DMS114 treated with DMSO at 0.1 percent for 48 hours (cell line): ENCODE measurements around the gene ADAM19.

Source experiments
- DNase-seq: peaks from one replicate; lab custom pipeline; 2025; ENCODE audit not compliant: unreplicated experiment; lab: John Stamatoyannopoulos, UW

ADAM19 gene, protein sequence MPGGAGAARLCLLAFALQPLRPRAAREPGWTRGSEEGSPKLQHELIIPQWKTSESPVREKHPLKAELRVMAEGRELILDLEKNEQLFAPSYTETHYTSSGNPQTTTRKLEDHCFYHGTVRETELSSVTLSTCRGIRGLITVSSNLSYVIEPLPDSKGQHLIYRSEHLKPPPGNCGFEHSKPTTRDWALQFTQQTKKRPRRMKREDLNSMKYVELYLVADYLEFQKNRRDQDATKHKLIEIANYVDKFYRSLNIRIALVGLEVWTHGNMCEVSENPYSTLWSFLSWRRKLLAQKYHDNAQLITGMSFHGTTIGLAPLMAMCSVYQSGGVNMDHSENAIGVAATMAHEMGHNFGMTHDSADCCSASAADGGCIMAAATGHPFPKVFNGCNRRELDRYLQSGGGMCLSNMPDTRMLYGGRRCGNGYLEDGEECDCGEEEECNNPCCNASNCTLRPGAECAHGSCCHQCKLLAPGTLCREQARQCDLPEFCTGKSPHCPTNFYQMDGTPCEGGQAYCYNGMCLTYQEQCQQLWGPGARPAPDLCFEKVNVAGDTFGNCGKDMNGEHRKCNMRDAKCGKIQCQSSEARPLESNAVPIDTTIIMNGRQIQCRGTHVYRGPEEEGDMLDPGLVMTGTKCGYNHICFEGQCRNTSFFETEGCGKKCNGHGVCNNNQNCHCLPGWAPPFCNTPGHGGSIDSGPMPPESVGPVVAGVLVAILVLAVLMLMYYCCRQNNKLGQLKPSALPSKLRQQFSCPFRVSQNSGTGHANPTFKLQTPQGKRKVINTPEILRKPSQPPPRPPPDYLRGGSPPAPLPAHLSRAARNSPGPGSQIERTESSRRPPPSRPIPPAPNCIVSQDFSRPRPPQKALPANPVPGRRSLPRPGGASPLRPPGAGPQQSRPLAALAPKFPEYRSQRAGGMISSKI

DNA sequence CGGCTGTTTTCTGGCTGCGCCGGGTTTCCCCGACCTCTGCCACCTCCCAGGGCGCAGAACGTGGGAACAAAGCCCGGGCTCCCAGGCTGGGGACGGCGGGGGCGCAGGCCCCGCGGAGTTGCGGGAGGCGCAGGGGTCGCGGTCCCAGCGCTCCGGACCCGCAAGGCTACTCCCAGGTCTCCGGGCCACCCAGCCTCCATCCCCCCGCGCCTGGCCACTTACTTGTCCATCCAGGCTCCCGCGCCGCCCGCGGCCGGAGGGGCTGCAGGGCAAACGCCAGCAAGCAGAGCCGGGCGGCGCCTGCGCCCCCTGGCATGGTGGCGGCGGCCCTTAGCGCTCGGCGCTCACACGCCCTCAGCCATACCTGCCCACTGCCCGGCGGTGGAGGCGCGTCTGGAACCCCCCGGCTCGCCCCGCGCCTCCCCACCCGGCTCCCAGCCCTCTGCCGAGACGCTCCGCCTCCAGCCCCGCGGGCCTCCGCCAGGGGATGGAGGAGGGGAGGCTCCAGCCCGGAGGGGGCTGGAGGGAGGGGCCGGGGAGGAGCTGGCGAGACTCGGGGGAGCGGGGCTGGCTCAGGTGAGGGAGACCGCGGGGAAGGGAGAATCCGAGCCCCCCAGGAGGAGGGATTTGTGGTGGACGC, at the start of gene ADAM19:
Gene ADAM19 (minus strand): TSS at position 395 of the 640 bp plus-strand sequence. CDS start 79 bp downstream, at position 316.
- peak; percentile 14 for DNase-seq

GRCh38 chr5:157624144-157624543, 48.6 kb upstream of the ADAM19 start:
- no peak for DNase-seq

DNA sequence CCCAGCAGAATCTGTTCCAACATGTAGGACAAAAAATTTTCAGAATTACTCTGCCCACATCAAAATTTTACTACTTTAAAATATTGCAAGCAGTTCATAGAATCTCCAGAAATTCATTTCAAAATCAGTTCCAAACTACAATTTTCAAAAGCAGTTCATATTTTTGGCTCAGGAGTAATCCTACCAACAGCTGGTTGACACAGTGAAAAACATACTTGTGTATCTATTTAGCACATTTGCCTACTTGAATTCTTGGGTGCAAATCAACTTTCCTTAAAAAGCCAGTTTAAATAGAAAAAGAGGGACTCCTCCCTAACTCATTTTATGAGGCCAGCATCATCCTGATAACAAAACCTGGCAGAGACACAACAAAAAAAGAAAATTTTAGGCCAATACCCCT, 45.2 kb upstream of the ADAM19 start:
- no peak for DNase-seq

DNA sequence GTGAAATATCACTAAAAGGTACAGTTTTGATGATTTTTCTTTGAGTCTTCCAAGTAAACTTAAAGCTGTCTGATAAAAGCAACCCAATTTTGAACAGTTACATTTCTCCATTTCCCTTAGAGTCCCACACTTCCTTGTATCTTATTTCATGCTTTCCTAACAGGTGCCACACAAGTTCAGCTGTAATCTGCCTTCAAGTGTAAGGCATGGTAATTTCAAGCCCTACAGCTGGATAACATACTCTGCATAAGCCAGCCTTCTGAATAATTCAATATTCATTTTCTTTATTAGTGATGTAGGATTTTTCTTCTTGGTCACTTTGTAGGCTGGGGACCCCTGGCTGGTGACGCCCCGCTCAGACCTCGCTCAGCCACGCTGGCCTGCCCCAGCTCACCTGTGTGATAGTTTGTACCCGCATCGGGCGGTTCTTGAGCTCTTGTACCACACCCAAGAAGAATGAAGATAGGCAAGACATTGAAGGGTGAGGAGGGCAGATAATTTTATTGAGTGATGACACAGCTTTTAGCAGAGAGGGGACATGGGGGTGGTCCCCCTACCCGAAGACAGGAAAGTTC, 42.7 kb upstream of the ADAM19 start:
- no peak for DNase-seq

- no peak for DNase-seq
Measured at GRCh38 chr5:157616785-157617184, 41.2 kb upstream of the ADAM19 start.

DNA sequence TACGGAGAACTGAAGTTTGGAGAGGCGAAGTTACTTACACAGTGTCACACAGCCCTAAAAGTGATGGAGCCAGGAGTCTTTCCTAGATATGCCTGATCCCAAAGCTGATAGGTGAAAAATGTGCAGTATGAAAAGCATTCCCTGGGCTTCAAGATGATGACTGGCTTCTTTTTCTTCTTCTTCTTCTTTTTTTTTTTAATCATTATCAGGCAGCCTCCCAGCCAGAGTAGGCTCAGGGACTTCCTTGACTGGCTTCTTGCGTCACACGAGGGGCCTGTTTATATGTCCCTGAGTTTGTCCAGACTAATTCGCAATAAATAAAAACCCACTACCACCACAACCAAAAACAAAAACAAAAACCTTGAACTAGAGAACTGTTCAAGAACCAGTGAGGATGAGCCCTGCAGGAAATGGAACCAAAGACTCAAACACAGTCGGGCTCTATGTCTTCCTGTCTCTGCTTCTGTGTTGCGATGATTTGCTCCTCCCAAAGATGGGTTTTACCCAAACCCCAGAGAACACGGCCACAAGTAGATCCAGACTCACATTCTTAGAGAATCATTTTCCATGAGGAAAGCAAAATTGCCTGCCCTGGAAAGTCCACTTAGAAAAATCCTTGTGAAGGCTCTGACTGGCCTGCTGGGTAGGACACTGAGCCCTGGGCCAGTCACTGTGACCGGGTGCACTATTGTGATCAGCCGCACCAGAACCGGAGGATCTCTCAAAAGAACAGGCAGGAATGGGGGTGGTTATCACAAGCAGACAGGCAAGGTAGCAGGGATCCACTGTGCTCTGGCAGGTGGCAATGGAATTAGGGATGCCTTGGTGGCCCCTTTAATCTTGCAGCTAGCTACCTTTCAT, 38.0 kb upstream of the ADAM19 start:
- no peak for DNase-seq

GRCh38 chr5:157612581-157612980, 37.0 kb upstream of the ADAM19 start:
- no peak for DNase-seq

- DNase-seq: no peak
Measured at GRCh38 chr5:157611571-157612476, 36.2 kb upstream of the ADAM19 start.

GRCh38 chr5:157610990-157611389, 35.4 kb upstream of the ADAM19 start:
- DNase-seq: no peak

DNA sequence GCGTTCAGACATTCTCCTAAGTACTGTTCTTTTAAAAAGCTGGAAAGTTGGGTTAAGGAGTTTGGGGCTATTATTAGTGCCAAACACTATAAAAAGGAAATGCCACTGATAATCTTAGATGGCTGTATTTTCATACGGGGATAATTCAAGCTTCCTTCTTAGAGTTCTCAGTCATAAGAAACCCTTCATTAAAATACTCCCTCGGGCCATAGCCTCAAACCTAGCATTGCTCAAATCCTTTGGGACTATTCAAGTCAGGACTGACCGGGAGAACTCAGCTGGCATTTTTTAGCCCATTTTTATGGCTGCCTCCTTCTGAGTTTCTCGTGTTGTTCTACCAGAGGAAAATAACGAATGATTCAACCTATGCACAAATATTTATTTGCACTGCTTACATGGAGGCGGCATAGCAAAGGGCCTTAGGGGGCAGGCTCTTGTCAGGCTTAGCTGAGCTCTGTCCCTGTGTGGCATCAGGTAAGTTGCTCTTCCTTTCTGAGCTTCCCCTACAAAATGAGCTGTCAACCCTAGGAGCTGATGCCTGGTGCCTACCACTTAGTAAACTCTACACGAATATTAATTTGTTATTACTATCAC, 33.5 kb upstream of the ADAM19 start:
- DNase-seq: no peak

DNA sequence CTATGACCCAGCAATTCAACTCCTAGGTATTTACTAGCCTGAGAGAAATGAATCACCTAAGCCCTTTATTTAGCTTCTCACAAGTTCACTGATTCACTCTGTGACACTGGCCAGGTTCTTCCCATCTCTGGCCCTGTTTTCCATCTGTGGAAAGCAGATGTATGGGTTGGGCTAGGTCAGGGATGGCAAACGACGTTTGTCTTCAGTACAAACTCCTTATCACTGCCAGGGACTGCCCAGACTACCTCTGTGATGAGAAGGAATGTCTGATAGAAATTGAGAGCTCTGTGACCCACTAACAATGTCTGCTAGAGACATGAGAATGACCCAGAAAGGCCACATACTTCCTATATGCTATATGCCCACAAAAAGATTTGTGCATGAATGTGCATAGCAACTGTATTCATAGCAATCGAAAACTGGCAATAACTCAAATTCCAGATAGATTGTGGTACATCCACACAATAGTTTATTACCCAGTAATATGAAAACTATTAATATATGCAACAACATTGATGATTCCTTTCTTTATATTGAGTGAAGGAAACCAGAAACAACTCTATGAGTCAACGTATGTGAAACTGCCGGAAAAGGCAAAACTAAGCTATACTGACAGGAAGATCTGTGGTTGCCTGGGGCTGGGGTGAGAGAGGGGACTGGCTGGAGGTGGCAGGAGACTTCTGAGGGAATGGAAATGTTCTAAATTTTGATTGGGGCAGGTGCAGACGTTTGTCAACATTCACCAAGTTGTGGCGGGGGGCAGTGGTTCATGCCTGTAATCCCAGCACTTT, 32.0 kb upstream of the ADAM19 start:
- no peak for DNase-seq

- DNase-seq: no peak
Measured at GRCh38 chr5:157606046-157606445, 30.5 kb upstream of the ADAM19 start.

DNA sequence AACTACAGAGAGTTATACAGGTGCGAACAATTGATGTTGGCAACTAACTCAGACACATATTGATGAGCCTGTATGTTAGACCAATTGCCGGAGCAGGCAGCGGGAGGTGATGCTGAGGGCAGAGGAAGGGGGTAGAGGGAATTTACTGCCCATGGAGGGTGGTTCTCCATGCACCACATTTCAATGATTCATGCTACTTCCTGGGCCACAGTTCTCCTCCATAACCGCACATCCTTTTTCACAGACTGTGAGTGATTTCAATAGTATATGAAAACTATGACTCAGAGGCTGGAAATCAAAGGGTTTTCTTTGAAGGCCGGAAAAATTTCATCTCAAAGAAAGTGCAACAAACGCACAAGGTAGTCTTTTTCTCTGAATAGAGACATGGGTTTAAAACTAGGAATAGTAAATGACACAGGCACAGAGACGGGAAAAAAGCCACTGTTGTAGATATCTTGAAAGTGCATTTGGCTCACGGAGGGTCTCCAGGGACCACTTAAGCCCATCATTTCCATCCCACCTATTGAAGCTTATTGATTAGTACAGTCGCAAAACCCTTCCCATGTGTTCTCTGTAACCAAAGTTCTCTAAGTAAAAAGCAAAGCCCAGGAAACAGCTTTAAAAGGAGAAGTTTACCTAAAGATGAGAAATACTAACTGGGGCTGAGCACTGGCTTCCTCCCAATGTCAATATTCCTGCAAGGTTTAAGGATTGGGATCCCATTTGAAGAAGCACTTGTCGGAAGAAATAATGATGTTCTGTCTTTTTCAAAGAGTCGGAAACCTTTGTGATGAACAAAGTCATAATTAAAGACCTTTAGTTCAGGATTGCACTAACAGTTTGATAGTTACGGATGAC, 28.0 kb upstream of the ADAM19 start:
- no peak for DNase-seq

- no peak for DNase-seq
Measured at GRCh38 chr5:157602505-157602904, 26.9 kb upstream of the ADAM19 start.

- DNase-seq: no peak
Measured at GRCh38 chr5:157600252-157600651, 24.7 kb upstream of the ADAM19 start.

DNA sequence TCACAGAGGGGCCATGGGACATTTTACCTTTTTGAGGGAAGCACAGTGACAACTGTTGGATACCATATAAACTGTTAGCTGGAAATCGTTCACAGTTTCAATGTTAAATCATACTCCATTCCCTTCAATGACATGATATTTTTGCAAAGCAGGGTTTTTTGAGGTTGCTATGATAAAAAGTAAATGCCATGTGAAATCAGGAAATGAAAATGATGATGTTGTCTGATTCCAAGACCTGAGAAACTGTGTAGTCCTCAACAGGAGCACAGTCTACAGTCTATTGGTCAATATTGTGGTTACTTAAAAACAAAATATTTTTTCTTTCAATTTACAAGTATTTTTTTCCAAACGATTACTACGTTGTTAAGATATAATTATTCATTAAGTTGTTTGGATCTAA, 24.0 kb upstream of the ADAM19 start:
- no peak for DNase-seq

DNA sequence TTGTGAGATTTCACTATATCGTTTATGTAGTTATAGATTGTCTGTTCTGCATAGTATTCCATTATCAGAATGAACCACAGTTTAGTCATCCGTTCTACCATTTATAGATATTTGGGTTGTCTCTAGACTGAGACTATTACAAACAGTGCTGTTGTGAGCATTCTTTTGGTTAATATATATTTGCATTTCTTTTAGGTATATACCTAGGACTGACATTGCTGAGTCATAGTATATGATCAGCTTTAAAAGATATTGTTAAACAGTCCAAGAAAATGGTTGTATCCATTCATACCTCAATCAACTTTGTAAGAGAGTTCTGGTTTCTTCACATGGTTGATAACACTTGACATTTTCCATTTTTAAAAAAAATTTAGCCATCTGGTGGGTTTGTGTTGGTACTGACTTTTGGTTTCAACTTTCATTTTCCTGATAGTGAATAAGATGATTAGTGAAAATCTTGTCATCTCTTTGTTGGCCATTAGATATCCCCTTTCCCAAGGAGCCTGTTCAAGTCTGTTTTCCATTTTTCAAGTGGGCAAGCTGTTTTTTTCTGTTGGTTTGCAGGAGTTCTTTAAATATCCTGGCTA, 22.9 kb upstream of the ADAM19 start:
- no peak for DNase-seq
